SK-N-MC (cell line): Measurements from ENCODE around the gene COL27A1.

Experiments
- DNase-seq: peaks from one replicate; pipeline ENCODE4 v3.0.0-alpha.2; 2011; ENCODE audit warnings: low read depth, low spot score
- H3K27ac ChIP-seq: fragments of 200-600 bp; sonication (generic); 2 replicates; pipeline ENCODE4 v1.5.1; 2016; ENCODE audit warnings: mixed run types
- H3K36me3 ChIP-seq: fragments of 200-600 bp; sonication (generic); 2 replicates; pipeline ENCODE4 v1.6.1; 2017; ENCODE audit warnings: antibody characterized with exemption, low read length, mixed read lengths; ENCODE audit not compliant: insufficient read depth
- H3K4me3 ChIP-seq: fragments of 200-600 bp; sonication (generic); 2 replicates; pipeline ENCODE4 v1.5.1; 2016
- H3K9ac ChIP-seq: fragments of 200-600 bp; sonication (generic); 2 replicates; pipeline ENCODE4 v1.8.0; 2017; ENCODE audit warnings: mixed run types, mixed read lengths; ENCODE audit not compliant: insufficient read length
- H3K9me3 ChIP-seq: fragments of 200-600 bp; sonication (generic); 2 replicates; pipeline ENCODE4 v1.6.1; 2017; ENCODE audit warnings: low read depth, mild to moderate bottlenecking, antibody characterized with exemption, low read length, moderate library complexity, mixed read lengths
- EZH2 ChIP-seq: fragments of 200-600 bp; sonication (generic); IDR thresholded peaks from one replicate; pipeline ENCODE4 v1.6.1; 2017; ENCODE audit warnings: antibody characterized with exemption
- FOXP2 ChIP-seq: optimal IDR thresholded peaks from 2 replicates; pipeline ENCODE3; 2011; ENCODE audit warnings: mild to moderate bottlenecking, moderate library complexity; ENCODE audit not compliant: insufficient read depth; ENCODE audit errors: extremely low read length, control extremely low read depth
- POLR2AphosphoS5 ChIP-seq: IDR thresholded peaks from 2 replicates; pipeline ENCODE4 v1.6.1; 2012; ENCODE audit warnings: mild to moderate bottlenecking, low read depth, low read length, borderline replicate concordance

Gene COL27A1

DNA sequence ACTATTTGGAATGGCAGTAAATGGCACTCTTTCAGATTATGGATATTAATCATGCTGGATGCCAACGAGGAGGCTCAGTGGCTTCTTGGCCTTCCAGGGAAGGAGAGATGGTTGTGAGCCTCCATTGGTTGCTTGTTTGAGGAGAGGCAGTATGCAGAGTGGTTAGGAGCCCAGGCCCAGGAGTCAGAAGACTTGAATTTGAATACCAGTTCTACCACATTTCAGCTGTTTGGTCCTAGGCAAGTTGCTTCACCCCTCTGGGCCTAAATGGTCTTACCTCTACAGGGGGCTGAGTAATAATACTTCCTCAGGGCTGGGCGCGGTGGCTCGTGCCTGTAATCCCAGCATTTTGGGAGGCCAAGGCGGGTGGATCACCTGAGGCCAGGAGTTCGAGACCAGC, 52.5 kb downstream of the COL27A1 start:
- Histone ChIP-seq H3K4me3 (no peak overlapping the region), H3K9me3 (no peaks in the 10 kb centered on the region), H3K9ac (no peak overlapping the region), H3K36me3 (no peaks in the 10 kb centered on the region; the same call in 1 of the 2 replicates), H3K27ac (no peak overlapping the region)
- TF ChIP-seq FOXP2 (no peak), EZH2 (no peak), POLR2AphosphoS5 (no peak)
- no peak for DNase-seq

DNA sequence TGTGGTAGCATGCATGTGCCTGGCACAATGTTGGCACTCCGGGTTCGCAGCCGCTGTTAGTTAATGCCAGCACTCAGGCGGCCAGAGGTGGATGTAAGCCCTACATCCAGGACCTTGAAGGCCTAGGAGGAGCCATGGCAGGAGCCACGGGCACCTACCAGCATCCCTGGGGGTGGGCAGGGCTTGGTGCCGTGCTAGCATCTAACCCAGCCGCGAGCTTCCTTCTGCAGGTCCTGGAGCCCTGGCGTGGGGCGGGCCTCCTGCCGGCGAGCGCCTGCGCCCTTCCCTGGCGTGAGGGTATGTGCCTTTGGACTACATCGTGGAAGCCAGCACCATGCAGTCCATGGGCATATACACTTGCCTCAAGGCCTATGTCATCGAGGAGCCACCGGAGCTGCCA, 53.8 kb downstream of the COL27A1 start:
- Histone ChIP-seq H3K9ac (no peak overlapping the region), H3K4me3 (no peak overlapping the region), H3K27ac (no peak overlapping the region), H3K36me3 (no peaks in the 10 kb centered on the region; the same call in 1 of the 2 replicates), H3K9me3 (no peaks in the 10 kb centered on the region)
- no peak for TF ChIP-seq POLR2AphosphoS5
- TF ChIP-seq FOXP2: no peak
- TF ChIP-seq EZH2: no peak
- no peak for DNase-seq

DNA sequence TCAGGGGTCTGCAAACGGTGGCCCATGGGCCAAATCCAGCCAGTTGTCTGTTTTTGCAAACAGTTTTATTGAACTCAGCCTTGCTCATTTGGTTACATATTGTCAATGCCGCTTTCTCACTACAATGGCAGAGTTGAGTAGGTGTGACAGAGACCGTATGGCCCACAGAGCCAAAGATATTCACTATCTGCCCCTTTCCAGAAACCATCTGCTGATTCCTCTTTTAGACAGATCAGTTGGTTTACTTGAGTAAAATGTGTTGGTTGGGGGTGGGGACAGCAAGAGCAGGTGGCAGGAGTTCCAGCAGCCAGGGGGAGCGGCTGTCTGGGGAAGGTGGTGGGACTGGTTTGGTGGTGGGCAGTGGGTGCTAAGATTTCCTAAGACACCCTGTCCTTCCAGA, 54.8 kb downstream of the COL27A1 start:
- Histone ChIP-seq H3K9ac (no peak overlapping the region), H3K9me3 (no peaks in the 10 kb centered on the region), H3K27ac (no peak overlapping the region), H3K36me3 (no peaks in the 10 kb centered on the region; the same call in 1 of the 2 replicates), H3K4me3 (no peak overlapping the region)
- TF ChIP-seq EZH2: no peak
- TF ChIP-seq FOXP2: no peak
- no peak for TF ChIP-seq POLR2AphosphoS5
- no peak for DNase-seq

DNA sequence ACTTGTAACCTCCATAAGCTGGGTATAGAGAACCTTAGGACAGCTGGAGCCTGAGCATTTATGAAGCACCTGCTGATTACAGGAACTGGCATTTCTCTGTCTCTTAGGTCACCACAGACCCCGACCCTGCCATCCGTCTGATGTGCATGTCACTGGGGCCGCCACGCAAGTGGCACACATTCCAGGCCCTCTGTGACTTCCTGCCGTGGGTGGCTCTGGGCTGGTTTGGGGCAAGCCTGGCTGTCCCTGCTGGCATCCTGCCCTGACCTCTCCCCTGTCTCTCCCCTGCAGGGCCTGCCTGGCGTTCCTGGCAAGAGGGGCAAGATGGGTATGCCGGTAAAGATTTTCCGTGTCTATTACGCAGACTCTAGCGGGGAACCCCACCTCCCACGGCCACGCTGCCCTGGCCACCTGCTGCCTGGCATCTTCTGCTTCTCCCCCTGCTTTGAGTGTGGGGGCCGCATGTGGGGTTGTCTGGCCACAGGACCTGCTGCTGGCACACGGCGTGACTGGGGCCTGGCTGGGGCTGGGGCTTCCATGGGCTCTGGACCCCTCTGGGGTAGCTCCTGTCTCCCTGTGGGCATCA, 55.4 kb downstream of the COL27A1 start:
- no peaks in the 10 kb centered on the region; the same call in 1 of the 2 replicates for H3K36me3 ChIP-seq
- no peak for TF ChIP-seq POLR2AphosphoS5
- no peak for TF ChIP-seq FOXP2
- no peak for TF ChIP-seq EZH2
- no peak overlapping the region for H3K27ac ChIP-seq
- no peaks in the 10 kb centered on the region for H3K9me3 ChIP-seq
- no peak overlapping the region for H3K9ac ChIP-seq
- no peak overlapping the region for H3K4me3 ChIP-seq
- DNase-seq: no peak

DNA sequence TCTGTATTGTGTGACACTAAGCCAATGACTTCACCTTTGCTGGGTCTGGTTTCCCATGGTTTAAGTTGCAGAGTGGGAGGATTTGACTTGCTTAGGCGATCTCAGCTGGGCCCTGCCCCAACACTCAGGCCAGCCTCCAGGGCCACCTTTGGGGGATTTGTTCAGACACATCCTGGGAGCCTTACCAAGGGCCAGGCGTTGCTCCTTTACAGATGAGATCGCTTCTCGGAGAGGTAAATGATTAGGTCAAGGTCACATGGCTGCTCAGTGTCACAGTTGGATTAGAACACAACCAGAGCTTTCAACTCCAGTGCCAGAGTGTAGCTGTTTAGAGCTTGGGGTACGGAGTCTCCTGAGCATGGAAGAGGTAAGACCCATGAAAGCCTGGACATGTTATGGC, 57.5 kb downstream of the COL27A1 start:
- Histone ChIP-seq H3K9ac (no peak overlapping the region), H3K9me3 (no peaks in the 10 kb centered on the region), H3K4me3 (no peak overlapping the region), H3K27ac (no peak overlapping the region), H3K36me3 (no peaks in the 10 kb centered on the region; the same call in 1 of the 2 replicates)
- TF ChIP-seq EZH2 (no peak), FOXP2 (no peak), POLR2AphosphoS5 (no peak)
- DNase-seq: no peak

DNA sequence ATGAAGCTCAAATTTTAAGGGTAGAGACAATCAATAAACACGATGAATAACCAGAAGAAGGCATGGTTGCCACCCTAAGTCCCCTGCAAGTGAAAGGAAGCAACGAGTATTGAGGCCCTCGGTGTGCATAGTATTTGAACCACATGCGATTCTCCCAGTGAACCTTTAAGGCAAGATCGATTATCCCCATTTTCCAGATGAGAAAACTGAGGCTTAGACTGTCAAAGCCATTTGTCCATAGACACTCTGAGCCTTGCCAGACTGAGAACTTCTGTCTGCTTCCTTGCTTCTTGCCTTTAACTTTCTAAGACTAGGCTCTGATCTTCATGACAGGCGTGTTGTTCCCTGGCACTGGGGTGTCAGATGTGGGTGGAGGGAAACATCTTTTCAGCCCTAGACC, 58.2 kb downstream of the COL27A1 start:
- DNase-seq: no peak
- no peak for TF ChIP-seq FOXP2
- TF ChIP-seq POLR2AphosphoS5: no peak
- no peak for TF ChIP-seq EZH2
- no peak overlapping the region for H3K4me3 ChIP-seq
- no peaks in the 10 kb centered on the region; the same call in 1 of the 2 replicates for H3K36me3 ChIP-seq
- no peak overlapping the region for H3K27ac ChIP-seq
- no peak overlapping the region for H3K9ac ChIP-seq
- H3K9me3 ChIP-seq: no peaks in the 10 kb centered on the region

DNA sequence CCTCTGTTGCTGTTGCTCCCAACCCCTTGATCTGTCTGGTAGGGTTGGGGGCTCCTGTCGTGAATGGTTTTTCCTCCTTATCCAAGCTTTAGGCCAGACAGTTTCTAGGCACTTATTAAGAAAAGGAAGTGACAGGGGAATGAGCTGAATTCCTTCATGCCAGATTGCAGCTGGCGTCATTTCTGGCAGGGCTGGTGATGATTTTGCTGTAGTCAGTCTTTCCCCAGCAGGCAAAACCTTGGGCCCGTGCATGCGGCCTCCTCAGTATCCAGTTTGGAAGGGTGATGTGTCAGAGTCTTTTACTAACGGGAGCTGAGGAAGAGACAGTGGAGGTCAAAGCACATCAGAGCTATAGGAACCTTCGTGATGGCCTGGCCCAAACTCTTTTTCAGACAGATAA, 58.8 kb downstream of the COL27A1 start:
- Histone ChIP-seq H3K9me3 (no peaks in the 10 kb centered on the region), H3K36me3 (no peaks in the 10 kb centered on the region; the same call in 1 of the 2 replicates), H3K9ac (no peak overlapping the region), H3K4me3 (no peak overlapping the region), H3K27ac (no peak overlapping the region)
- TF ChIP-seq FOXP2 (no peak), POLR2AphosphoS5 (no peak), EZH2 (no peak)
- DNase-seq: no peak

DNA sequence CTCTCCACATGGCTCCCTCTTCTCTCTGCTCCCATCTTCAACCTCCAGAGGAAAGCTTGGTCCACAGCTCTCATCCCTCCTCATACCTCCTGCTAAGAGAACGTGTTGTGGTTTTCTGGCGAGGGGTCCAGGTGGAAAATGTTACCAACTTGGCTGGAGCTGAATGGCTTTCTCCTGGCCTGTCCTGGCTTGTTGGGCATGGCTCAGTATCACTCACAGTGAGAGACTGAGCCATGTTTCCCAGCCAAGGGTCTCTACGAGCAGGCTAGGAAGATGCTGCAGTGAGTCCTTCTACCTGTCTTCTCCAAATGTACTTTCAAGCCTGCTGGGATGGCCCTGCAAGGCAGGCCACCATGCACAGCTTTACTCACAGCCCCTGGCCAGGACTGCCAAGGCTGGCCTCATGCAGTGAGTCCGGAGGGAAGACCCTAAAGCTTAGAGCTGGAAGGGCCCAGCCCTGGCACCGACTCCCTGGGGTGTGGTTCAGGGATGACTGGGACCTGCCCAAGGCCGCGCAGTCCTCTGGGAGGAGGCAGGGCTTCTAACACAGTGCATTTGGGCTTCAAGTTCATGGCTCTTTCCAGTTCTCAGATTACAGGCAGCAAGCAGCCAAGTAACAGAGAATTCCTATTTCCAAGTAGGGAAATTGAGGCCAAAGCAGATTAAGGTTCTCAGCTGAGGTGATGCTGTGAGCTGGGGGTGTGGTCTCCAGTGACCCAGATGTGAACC, 59.5 kb downstream of the COL27A1 start:
- Histone ChIP-seq H3K27ac (no peak overlapping the region), H3K9me3 (no peaks in the 10 kb centered on the region), H3K4me3 (no peak overlapping the region), H3K36me3 (no peaks in the 10 kb centered on the region; the same call in 1 of the 2 replicates), H3K9ac (no peak overlapping the region)
- TF ChIP-seq POLR2AphosphoS5 (no peak), FOXP2 (no peak), EZH2 (no peak)
- DNase-seq: no peak
